Endothelial cell of umbilical vein (primary cell): Measurements from ENCODE around the gene CCL7. TPM values are rescaled to one million over a fixed set of nuclear protein-coding genes. Genes with fewer than 3 reads are reported as not detected.

Experiments
- BruUV-seq: library from RNA; stranded (reverse); fragments of 400-500 nt; replicated peaks from 2 replicates; lab custom pipeline; 2021; lab: Mats Ljungman, UMichigan
- CTCF ChIA-PET: fragments of 300-600, 350-600 bp; sonication (Branson Sonifier 250); formaldehyde crosslinking; loops from one replicate; lab custom pipeline; 2021; ENCODE audit warnings: antibody characterized with exemption, inconsistent platforms; lab: Charles Lee
- POLR2A ChIA-PET: fragments of 300-600, 350-600 bp; sonication (Branson Sonifier 250); formaldehyde crosslinking; loops from one replicate; lab custom pipeline; 2021; ENCODE audit warnings: antibody characterized with exemption, inconsistent platforms; lab: Charles Lee
- DNase-seq: peaks from one replicate; pipeline ENCODE4 v3.0.0-alpha.2; 2011; ENCODE audit warnings: low read depth, low spot score
- FAIRE-seq: peaks from 2 replicates; lab custom pipeline; 2011; peaks lifted over from hg19 to GRCh38; lab: Jason Lieb, UNC
- H2AFZ ChIP-seq: 2 replicates; pipeline ENCODE4 v1.6.0; 2012; ENCODE audit warnings: low read depth, low read length, control low read depth, inconsistent platforms
- H3K27ac ChIP-seq: 2 replicates; pipeline ENCODE4 v1.5.1; 2011; ENCODE audit warnings: low read depth, mild to moderate bottlenecking, control low read depth, low read length, moderate library complexity; ENCODE audit not compliant: insufficient read depth
- H3K27me3 ChIP-seq, 2 experiments: 2 replicates each; pipeline versions ENCODE4 v1.6.0 to v1.6.1; 2011; ENCODE audit warnings: low read length in 2 of 2, mixed read lengths in 1 of 2; ENCODE audit not compliant: control insufficient read depth in 2 of 2, insufficient read depth in 2 of 2
- H3K36me3 ChIP-seq, 2 experiments: 2 replicates in 1 of 2; 3 replicates in 1 of 2; pipeline ENCODE4 v1.5.1; 2011; ENCODE audit warnings: low read length in 2 of 2, mild to moderate bottlenecking in 1 of 2, moderate library complexity in 1 of 2; ENCODE audit not compliant: control insufficient read depth in 2 of 2, insufficient read depth in 2 of 2; ENCODE audit errors: extremely low read depth in 1 of 2
- H3K4me1 ChIP-seq: 3 replicates; pipeline ENCODE4 v1.5.1; 2011; ENCODE audit warnings: mild to moderate bottlenecking, low read length; ENCODE audit not compliant: control insufficient read depth, insufficient read depth; ENCODE audit errors: extremely low read depth
- H3K4me2 ChIP-seq: 2 replicates; pipeline ENCODE4 v1.6.1; 2011; ENCODE audit warnings: low read length, control low read depth, mixed read lengths; ENCODE audit not compliant: insufficient read depth
- H3K4me3 ChIP-seq, 3 experiments: fragments of 200-600 bp in 1 of 3; sonication (generic), shearing (Covaris generic) in 1 of 3; replicated peaks in 1 of 3; 2 replicates each; pipeline ENCODE4 v1.5.1; 2011 to 2016; ENCODE audit warnings: control low read depth in 3 of 3, low read length in 3 of 3, mild to moderate bottlenecking in 2 of 3, inconsistent platforms in 1 of 3, low read depth in 1 of 3, moderate library complexity in 1 of 3; ENCODE audit not compliant: insufficient read depth in 1 of 3
- H3K79me2 ChIP-seq: 2 replicates; pipeline ENCODE4 v1.6.0; 2012; ENCODE audit warnings: low read length, inconsistent platforms; ENCODE audit not compliant: control insufficient read depth, insufficient read depth
- H3K9ac ChIP-seq: replicated peaks from 2 replicates; pipeline ENCODE3; 2011; ENCODE audit warnings: low read length, control low read depth; ENCODE audit not compliant: insufficient read depth; ENCODE audit errors: extremely low read depth
- H3K9me1 ChIP-seq: replicated peaks from 3 replicates; pipeline ENCODE4 v1.6.0; 2011; ENCODE audit warnings: mild to moderate bottlenecking, low read length; ENCODE audit not compliant: control insufficient read depth, insufficient read depth; ENCODE audit errors: extremely low read depth
- H3K9me3 ChIP-seq: replicated peaks from 2 replicates; pipeline ENCODE4 v1.5.1; 2012; ENCODE audit warnings: low read length, inconsistent platforms; ENCODE audit not compliant: control insufficient read depth, insufficient read depth
- H4K20me1 ChIP-seq: replicated peaks from 2 replicates; pipeline ENCODE3; 2011; ENCODE audit warnings: mild to moderate bottlenecking, low read length; ENCODE audit not compliant: control insufficient read depth, insufficient read depth; ENCODE audit errors: extremely low read depth
- CTCF ChIP-seq, 2 donors: IDR thresholded peaks; 1 replicate in 1 of 2; 2 replicates in 1 of 2; pipeline ENCODE4 v1.5.1; 2011; ENCODE audit warnings: low read length in 2 of 2, mild to moderate bottlenecking in 2 of 2, moderate library complexity in 2 of 2, control low read depth in 1 of 2, inconsistent platforms in 1 of 2, low read depth in 1 of 2; ENCODE audit not compliant: insufficient read depth in 1 of 2; ENCODE audit errors: extremely low read depth in 1 of 2
- EZH2 ChIP-seq: IDR thresholded peaks from 2 replicates; pipeline ENCODE4 v1.6.1; 2012; ENCODE audit warnings: borderline replicate concordance, low read depth, mild to moderate bottlenecking, moderate library complexity, low read length, inconsistent platforms; ENCODE audit not compliant: severe bottlenecking
- FOS ChIP-seq: IDR thresholded peaks from 2 replicates; pipeline ENCODE4 v1.6.1; 2011; ENCODE audit warnings: mild to moderate bottlenecking, low read length, moderate library complexity, borderline replicate concordance; ENCODE audit not compliant: insufficient read depth
- GATA2 ChIP-seq: IDR thresholded peaks from 2 replicates; pipeline ENCODE4 v1.7.0; 2011; ENCODE audit warnings: low read depth, mild to moderate bottlenecking, moderate library complexity, mixed read lengths, low read length; ENCODE audit not compliant: insufficient read length, insufficient read depth
- JUN ChIP-seq: IDR thresholded peaks from 2 replicates; pipeline ENCODE4 v1.6.1; 2011; ENCODE audit warnings: borderline replicate concordance, low read depth; ENCODE audit not compliant: insufficient read length, insufficient read depth
- MAX ChIP-seq: IDR thresholded peaks from 2 replicates; pipeline ENCODE4 v1.6.1; 2011; ENCODE audit not compliant: insufficient read depth, insufficient read length
- MYC ChIP-seq: IDR thresholded peaks from one replicate; pipeline ENCODE4 v1.6.1; 2011; ENCODE audit warnings: mild to moderate bottlenecking, low read depth, low read length
- POLR2A ChIP-seq: IDR thresholded peaks from 2 replicates; pipeline ENCODE4 v1.6.1; 2012; ENCODE audit warnings: low read depth, mild to moderate bottlenecking, control low read depth, low read length
- POLR2AphosphoS5 ChIP-seq: IDR thresholded peaks from 2 replicates; pipeline ENCODE4 v1.6.1; 2012; ENCODE audit warnings: low read depth, mild to moderate bottlenecking, control low read depth, low read length, moderate library complexity; ENCODE audit not compliant: insufficient read depth
- dilution Hi-C: fragments of 300-500 bp; cut with MboI; formaldehyde crosslinking; loops from one replicate; pipeline ENCODE4 v1.15.0; 2019; ENCODE audit warnings: low sequenced_read_pairs; ENCODE audit not compliant: extremely low pct_ligation_motif_present
- intact Hi-C: fragments of 100-400 bp; cut with micrococcal nuclease; formaldehyde crosslinking; loops from one replicate; pipeline ENCODE4 v1.10.0; 2022
- polyA plus RNA-seq, 4 experiments: library from polyadenylated mRNA; depleted of rRNA in 3 of 4; stranded (reverse) in 3 of 4; unstranded in 1 of 4; fragments of >200 nt; gene quantifications; 2 replicates each; pipeline versions ENCODE4 v1.2.1 to v1.2.3, GENCODE V29; 2011 to 2012; ENCODE audit warnings: missing spikeins in 1 of 4
- total RNA-seq: library from RNA; stranded (reverse); gene quantifications from 2 replicates; pipeline ENCODE4 v1.2.3, GENCODE V29; 2021

The CCL7 gene
- total and polyA plus RNA-seq, 2 donors (not counting 3 experiments of a cell fraction or from before 2014, with no cell fraction given): 0.25 TPM; not detected in 1

GRCh38 chr17:34300652-34301370, 30.8 kb downstream of the CCL7 start:
- TF ChIP-seq MAX (no peak), GATA2 (no peak), CTCF (IDR thresholded peaks at IDR 0.05; ENCODE audit: extremely low read depth in 1 of 2, insufficient read depth in 1 of 2, low read depth in 1 of 2, low read length in 2 of 2) (no peak), FOS (peak; percentile 34), POLR2AphosphoS5 (no peak), EZH2 (no peak), JUN (peak; percentile 55), MYC (no peak), POLR2A (no peak)
- FAIRE-seq (peak; percentile 94), DNase-seq (peak; percentile 44)
- no peak overlapping the region for H3K4me2 ChIP-seq
- H2AFZ ChIP-seq: no peak overlapping the region
- ChIA-PET CTCF (interaction anchor here (0.8 to 11.1 kb wide), 6 partner anchors 9 to 130 kb away, joined by 3 to 179 read pairs (median 6); partner anchors contain the start of gene CCL1), POLR2A (no interaction called here)
- no TSS peak for BruUV-seq
- no peaks in the 10 kb centered on the region for H3K36me3 ChIP-seq
- H3K4me3 ChIP-seq: no peak overlapping the region
- no peak overlapping the region for H3K27ac ChIP-seq
- no peaks in the 10 kb centered on the region for H3K9me3 ChIP-seq
- H3K79me2 ChIP-seq: no peaks in the 10 kb centered on the region
- H4K20me1 ChIP-seq: no peaks in the 10 kb centered on the region
- no peaks in the 10 kb centered on the region for H3K9me1 ChIP-seq
- dilution Hi-C loops: loop anchor here (25.0 kb wide), 1 partner anchor 89 kb away; no protein-coding TSS in a partner anchor
- H3K27me3 ChIP-seq: peaks cover 0 to 2% of the 10 kb centered on the region in 2 experiments
- peaks cover 7% of the 10 kb centered on the region for H3K4me1 ChIP-seq
- intact Hi-C loops: loop anchor here (1.0 kb wide), 2 partner anchors 46 to 66 kb away; partner anchors contain the start of gene CCL2
- no peak overlapping the region for H3K9ac ChIP-seq
